Activated naive CD4-positive, alpha-beta T cell treated with Interleukin-2 at 50 U/mL for 16 hours (primary cell): ENCODE results near the gene ROM1.
"Not testable (repeated sequence)": the region's sequence is repeated elsewhere in the genome, so short reads cannot be mapped to it uniquely, and the experiment has no call there.

Experiments used
- DNase-seq: peaks from one replicate; pipeline ENCODE4 v3.0.0-alpha.2; 2020

Gene ROM1

GRCh38 chr11:62610814-62611704, 2.0 kb upstream of the ROM1 start:
- DNase-seq, result no peak

- peak; percentile 64 for DNase-seq
Measured at GRCh38 chr11:62611705-62612365, 1.2 kb upstream of the ROM1 start.

GRCh38 chr11:62613291-62613778, 278 bp downstream of the ROM1 start:
- no peak for DNase-seq

DNA sequence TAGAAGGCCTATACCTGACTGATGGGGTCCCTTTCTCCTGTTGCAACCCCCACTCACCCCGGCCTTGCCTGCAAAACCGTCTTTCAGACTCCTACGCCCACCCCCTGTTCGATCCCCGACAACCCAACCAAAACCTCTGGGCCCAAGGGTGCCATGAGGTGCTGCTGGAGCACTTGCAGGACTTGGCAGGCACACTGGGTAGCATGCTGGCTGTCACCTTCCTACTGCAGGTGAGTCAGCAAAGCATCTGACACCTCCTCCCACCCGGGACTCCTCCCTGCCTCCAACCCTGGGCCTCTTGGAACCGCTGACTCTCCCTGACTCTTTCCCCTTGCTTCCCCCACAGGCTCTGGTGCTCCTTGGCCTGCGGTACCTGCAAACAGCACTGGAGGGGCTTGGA, 1.2 kb downstream of the ROM1 start:
- peak; percentile 65 for DNase-seq

GRCh38 chr11:62615521-62615920, 2.5 kb downstream of the ROM1 start:
- DNase-seq, result no peak

GRCh38 chr11:62616957-62617356, 3.9 kb downstream of the ROM1 start:
- not testable (repeated sequence) for DNase-seq

DNA sequence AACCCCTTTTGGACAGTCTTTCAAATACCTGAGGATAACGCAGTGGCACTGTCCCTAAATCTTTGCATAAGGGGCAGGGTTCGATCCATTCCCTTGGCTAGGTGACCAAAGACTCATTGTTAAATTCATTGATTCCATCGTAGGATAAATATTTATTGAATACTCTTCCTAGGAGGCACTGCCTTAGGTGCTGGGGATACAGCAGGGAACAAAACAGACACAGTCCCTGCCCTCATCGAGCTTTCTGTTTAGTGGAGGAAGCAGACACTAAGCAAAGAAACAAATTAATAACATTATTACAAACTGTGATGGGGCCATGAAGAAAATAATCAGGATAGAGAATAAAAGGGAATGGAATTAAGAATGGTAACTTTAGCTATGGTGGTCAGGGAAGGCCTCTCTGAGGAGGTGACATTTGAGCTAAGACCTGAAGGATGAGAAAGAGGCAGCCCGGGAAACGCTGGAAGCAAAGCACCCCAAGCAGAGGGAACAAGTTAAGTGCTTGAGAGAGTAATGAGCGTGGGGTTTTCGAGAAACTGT, 8.0 kb downstream of the ROM1 start:
- no peak for DNase-seq

DNA sequence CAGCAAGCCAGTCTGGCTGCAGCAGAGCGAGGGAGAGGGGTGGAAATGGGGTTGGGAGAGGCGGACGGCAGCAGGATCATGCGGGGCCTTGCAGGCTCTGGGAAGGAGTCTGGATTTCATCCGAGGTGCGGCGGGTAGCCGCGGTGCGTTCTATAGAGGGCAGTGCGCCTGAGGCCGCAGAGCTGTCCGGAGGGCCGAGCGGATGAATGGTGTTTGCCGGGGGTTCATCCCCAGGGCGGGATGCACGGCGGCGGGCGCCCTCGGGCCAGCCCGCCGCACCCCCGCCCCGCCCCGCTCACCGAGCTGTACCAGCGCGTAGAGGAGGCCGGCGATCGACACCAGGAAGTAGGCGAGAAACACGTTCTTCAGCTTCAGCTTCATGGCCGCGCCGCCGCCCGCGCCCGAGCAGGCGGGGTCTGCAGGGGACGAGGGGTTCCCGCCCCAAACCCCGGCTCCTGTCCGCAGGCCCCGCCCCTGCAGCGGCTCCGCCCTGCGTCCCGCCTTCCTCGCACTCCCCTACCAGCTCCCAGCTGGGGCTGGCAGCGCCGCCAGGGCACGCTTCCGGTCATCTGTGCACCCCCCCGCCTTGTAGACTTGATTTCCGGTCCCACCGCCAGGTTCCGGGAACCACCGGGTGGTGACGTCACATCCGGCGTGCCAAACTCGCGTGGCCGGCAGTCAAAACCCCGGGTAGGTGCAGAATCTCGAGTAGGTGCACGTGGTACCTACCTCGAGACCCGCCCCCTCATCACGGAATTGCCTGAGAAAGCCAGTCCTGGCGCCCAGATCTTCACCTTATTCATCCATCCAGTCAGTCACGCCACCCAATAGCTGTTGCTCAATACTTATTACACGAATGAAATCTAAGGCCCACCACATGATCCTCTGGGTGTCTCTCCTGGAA, 8.8 kb downstream of the ROM1 start, which contains the start of gene B3GAT3:
Gene B3GAT3, minus strand, starts transcription at position 420 of the 904 bp plus-strand sequence. Its CDS starts 39 bp downstream, at position 381.
- DNase-seq, result peak; percentile 96

GRCh38 chr11:62622476-62623089, 9.5 kb downstream of the ROM1 start:
- DNase-seq, result no peak

DNA sequence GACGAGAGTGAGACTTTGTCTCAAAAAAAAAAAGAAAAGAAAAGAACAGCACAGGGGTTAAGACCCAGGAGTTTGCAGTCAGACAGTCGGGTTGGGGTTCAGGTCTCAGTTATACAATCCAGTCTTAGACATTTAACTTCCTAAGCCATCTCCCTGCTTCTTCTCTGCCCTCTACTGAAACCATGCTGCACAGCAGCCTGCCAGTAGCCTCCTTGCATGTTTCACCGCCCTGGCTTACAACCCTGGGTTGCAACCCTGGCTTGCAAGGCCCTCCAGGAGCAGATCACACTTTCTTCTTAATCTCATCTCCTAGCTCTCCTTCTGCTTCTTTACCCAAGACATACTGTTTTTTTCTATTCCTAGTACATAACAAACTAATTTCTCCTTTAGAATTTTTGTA, 14.7 kb downstream of the ROM1 start:
- no peak for DNase-seq

DNA sequence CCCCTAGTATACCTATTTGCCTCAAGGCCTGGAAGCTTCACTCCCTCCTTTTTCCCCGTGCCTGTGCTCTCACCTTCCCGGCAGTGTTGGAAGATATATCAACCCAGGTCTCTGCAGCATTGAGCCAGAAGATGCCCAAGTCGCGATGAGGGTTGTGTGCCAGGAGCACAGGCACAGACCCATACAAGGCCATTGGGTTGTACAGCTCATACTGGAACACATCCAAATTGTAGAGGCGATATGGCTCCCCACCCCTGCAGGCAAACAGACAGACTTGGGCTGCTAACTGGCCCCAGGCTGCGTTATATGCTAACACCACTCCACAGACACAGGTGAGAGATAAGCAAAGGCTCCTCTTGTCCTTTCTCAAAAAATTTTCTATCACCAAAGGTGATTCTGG, 19.4 kb downstream of the ROM1 start:
- no peak for DNase-seq

DNA sequence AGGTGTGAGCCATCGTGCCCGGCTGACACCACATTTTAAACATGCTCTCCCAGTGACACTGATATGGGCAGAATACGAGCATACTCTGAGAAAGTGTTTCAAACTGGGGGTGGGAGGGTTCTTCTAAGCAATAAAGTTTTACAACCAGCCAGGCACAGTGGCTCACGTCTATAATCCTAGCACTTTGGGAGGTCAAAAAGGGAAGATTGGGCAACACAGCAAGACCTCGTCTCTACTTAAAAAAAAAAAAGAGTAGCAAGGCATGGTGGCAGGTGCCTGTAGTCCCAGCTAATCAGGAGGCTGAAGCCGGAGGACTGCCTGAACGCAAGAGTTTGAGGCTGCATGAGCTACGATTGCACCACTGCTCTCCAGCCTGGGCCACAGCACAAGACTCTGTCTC, 31.2 kb downstream of the ROM1 start:
- DNase-seq, result no peak

- no peak for DNase-seq
Measured at GRCh38 chr11:62645671-62645945, 32.6 kb downstream of the ROM1 start.

DNA sequence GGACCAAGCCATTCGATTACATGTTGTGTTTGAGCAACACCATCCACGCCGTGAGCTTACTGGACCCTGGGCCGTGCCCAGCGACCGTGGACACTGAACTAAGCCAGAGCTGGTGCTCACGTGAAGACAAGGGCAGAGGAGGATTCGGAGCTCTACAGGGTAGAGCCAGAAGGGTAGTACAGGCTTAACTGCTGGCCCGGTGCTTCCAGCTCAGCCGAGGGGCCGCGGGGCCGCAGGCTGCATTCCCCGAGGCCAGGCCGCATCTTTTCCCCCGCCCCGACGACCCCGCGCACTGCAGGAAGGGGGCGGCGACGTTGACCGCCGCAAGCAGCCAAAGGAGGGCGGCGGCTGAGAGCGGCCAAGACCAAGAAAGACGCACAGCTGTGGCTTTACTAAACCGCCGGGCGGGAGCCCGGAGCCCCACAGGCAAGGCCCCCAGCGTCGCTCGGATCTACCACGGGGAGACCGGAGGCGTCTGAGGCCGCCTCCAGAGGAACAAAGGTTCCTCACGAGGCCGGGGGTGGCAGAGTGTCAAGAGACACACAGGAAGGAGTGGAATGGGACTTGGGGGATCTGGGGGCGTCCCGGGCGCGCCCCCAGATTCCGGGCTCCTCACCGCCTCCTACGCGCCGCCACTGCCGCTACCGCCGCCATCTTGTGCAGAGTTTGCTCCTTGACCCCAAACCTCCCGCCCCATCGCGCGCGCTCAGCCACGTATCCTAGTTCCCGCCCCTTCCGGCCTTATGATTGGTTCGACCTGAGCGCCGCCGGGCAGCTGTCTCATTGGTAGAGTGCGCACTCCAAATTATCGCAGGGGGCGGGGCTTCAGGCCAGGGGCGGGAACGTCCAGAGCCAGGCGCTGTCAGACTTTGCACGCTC, 33.1 kb downstream of the ROM1 start, which contains the start of gene GANAB:
Gene GANAB, minus strand, starts transcription at position 668 of the 879 bp plus-strand sequence. Its CDS starts 14 bp downstream, at position 654.
- peak; percentile 100 for DNase-seq

DNA sequence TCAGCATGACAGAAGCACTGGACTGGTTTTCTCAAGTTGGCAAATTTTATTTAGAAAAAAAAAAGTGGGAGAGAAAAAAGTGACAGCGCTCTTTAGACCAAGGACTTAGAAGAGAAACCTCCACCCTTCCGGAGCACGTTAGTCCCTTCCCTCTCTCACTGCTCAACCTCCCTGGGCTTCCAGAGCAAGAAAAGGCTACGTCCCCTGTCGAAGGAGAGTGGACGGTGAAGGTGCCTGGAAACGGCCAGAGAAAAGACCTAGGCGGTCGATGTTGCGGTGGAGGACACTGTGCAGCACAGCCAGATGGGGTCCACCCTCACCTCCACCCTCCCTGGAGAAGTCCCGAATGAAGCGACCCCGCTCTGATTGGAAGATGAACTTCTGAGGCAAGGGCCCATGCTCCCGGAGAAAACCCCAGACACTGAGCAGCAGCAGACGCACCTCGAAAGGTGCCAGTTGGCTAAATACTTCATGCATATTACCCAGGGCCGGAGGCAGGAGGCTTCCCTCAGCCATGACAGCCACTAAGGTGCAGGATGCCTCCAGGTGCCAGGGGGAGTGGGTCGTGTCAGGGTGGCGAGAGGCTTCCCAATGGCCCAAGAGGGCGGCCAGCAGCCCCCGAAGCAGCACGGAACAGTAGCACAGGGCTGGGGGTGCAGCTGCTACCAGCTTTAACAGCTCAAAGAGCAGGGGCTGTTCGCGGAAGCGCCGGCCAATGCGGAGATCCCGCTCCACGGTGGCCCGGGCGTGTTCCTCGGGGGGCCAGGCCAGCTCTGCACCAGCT, 34.0 kb downstream of the ROM1 start:
- no peak for DNase-seq

GRCh38 chr11:62647609-62648005, 34.5 kb downstream of the ROM1 start:
- DNase-seq, result no peak

GRCh38 chr11:62648185-62648966, 35.3 kb downstream of the ROM1 start:
- DNase-seq, result no peak

DNA sequence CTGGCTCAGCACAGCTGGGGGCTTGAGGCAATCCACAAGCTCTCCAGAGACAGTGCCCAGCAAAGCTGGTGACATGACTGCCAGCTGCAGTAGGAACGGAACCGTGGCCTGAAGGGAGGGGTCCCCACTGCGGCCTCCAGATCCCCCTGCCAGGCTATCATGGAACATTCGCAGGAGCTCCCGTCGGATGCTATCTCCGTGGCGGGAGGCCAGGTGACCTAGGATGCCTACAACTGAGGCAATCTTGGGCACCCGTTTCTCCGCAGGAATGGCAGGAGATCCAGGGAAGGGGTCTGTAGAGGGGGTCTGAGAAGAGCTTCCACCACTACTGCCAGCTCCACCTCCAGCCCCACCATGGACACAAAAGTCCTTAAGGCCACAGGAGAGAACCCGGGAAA, 35.9 kb downstream of the ROM1 start:
- DNase-seq, result no peak

DNA sequence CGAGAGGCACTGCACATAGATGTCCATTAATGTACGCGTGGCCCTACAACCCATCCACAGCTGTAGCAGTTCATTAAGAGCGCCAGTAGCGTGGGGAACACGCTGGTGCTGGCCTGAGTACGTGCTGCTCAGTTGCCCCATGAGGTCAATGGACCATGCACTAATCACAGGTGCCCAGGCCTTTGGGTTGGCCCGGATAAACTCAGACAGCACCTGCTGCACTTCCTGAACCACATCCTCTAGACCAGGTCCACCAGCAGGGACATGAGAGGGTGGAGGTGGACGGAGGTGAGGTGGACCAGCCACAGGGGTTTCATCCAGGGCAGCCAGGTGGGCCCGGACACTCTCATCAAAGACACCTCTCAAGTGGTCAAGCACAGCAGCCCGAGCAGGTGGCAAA, 36.4 kb downstream of the ROM1 start:
- no peak for DNase-seq

DNA sequence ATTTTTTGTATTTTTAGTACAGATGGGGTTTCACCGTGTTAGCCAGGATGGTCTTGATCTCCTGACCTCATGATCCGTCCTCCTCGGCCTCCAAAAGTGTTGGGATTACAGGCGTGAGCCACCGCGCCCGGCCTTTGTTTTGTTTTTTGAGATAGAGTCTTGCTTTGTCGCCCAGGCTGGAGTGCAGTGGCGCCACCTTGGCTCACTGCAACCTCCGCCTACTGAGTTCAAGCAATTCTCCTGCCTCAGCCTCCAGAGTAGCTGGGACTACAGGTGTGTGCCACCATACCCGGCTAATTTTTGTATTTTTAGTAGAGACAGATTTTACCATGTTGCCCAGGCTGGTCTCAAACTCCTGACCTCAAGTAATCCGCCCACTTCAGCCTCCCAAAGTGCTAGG, 37.2 kb downstream of the ROM1 start:
- DNase-seq, result not testable (repeated sequence)
